Measurements from ENCODE around the gene PFAS. TPM values are rescaled to one million over a fixed set of nuclear protein-coding genes. Genes with fewer than 3 reads are reported as not detected.

PFAS gene
- total RNA-seq, 1 donor: 18.8 TPM

DNA sequence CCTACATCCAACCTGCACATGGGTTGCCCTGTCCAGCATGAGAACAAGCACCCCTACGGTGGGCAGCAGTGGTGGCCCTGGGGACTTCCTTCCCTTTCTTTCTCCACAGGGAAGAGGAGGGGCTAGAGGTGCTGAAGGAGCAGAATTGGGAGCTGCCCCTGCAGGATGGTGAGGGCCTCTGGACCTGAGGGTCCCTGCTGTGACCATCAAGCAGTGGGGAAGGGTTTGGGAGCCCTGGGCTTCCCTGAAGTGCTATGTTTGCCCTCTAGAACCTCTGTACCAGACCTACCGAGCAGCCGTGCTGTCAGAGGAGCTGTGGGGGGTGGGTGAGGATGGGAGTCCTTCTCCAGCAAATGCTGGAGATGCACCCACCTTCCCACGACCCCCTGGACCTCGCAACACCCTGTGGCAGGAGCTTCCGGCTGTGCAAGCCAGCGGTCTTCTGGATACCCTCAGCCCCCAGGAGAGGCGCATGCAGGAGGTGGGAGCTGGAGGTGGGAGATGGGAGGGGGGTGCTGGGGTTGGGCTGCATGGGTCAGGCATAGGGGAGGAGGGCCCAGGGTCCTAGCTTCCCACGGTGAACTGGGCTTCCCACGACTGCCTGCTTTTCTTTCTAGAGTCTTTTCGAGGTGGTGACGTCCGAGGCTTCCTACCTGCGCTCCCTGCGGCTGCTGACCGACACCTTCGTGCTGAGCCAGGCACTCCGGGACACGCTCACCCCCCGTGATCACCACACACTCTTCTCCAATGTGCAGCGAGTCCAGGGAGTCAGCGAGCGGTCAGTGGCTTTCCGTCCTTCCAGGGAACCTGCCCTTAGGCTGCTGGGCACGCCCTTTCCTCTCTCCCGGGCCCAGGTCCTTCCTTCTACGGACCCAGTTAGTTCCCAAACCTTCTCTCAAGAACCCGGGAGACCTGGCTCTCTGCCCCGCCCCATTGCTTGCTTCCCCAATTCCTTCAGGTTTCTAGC lies 66.0 kb downstream of the PFAS start:
- H3K4me2 ChIP-seq (ENCODE audit: insufficient read depth, low read length): no peak overlapping the region
- peak; percentile 69 for DNase-seq (ENCODE audit: insufficient read length, low spot score, missing footprints)
- no peaks in the 10 kb centered on the region for H3K36me3 ChIP-seq (ENCODE audit: insufficient read depth, low read length)
- H3K9me3 ChIP-seq (ENCODE audit: low read depth, low read length): no peaks in the 10 kb centered on the region
- no peaks in the 10 kb centered on the region for H3K4me1 ChIP-seq (ENCODE audit: insufficient read depth, low read length)
- no peak overlapping the region for H2AFZ ChIP-seq (ENCODE audit: low read length)
- H3K79me2 ChIP-seq (ENCODE audit: insufficient read depth, low read length): no peaks in the 10 kb centered on the region
- TF ChIP-seq, protein P1, sequence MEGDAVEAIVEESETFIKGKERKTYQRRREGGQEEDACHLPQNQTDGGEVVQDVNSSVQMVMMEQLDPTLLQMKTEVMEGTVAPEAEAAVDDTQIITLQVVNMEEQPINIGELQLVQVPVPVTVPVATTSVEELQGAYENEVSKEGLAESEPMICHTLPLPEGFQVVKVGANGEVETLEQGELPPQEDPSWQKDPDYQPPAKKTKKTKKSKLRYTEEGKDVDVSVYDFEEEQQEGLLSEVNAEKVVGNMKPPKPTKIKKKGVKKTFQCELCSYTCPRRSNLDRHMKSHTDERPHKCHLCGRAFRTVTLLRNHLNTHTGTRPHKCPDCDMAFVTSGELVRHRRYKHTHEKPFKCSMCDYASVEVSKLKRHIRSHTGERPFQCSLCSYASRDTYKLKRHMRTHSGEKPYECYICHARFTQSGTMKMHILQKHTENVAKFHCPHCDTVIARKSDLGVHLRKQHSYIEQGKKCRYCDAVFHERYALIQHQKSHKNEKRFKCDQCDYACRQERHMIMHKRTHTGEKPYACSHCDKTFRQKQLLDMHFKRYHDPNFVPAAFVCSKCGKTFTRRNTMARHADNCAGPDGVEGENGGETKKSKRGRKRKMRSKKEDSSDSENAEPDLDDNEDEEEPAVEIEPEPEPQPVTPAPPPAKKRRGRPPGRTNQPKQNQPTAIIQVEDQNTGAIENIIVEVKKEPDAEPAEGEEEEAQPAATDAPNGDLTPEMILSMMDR (IDR thresholded peaks at IDR 0.05; ENCODE audit: extremely low read depth, low read depth, low read length): no peak
- no peak overlapping the region for H3K27ac ChIP-seq (ENCODE audit: low read depth, low read length)
- no peaks in the 10 kb centered on the region for H4K20me1 ChIP-seq (ENCODE audit: insufficient read depth, low read length)
- peaks cover 70% of the 10 kb centered on the region for H3K27me3 ChIP-seq (ENCODE audit: insufficient read depth, low read length)
- H3K4me3 ChIP-seq (ENCODE audit: insufficient read depth, low read length): no peak overlapping the region

DNA sequence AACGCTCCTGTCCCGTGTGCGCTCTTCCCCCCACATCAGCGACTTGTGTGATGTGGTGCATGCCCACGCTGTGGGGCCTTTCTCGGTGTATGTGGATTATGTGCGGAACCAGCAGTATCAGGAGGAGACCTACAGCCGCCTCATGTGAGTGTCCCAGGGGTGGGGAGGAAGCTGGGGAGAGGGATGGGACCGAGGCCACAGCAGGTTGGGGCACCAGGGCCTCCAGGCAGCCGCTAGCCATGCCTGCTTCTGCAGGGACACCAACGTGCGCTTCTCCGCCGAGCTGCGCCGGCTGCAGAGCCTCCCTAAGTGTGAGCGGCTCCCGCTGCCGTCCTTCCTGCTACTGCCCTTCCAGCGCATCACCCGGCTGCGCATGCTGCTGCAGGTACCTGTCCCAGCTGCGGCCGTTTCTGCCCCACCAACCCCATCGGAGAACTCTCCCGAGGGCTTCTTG lies 66.7 kb downstream of the PFAS start:
- no peak overlapping the region for H3K4me3 ChIP-seq (ENCODE audit: insufficient read depth, low read length)
- H3K27me3 ChIP-seq (ENCODE audit: insufficient read depth, low read length): peaks cover 67% of the 10 kb centered on the region
- peak; percentile 62 for DNase-seq (ENCODE audit: insufficient read length, low spot score, missing footprints)
- H3K4me1 ChIP-seq (ENCODE audit: insufficient read depth, low read length): no peaks in the 10 kb centered on the region
- TF ChIP-seq, protein P1 (IDR thresholded peaks at IDR 0.05; ENCODE audit: extremely low read depth, low read depth, low read length): no peak
- H3K9me3 ChIP-seq (ENCODE audit: low read depth, low read length): no peaks in the 10 kb centered on the region
- H2AFZ ChIP-seq (ENCODE audit: low read length): no peak overlapping the region
- H3K79me2 ChIP-seq (ENCODE audit: insufficient read depth, low read length): no peaks in the 10 kb centered on the region
- H4K20me1 ChIP-seq (ENCODE audit: insufficient read depth, low read length): no peaks in the 10 kb centered on the region
- no peak overlapping the region for H3K27ac ChIP-seq (ENCODE audit: low read depth, low read length)
- H3K4me2 ChIP-seq (ENCODE audit: insufficient read depth, low read length): no peak overlapping the region
- H3K36me3 ChIP-seq (ENCODE audit: insufficient read depth, low read length): no peaks in the 10 kb centered on the region

DNA sequence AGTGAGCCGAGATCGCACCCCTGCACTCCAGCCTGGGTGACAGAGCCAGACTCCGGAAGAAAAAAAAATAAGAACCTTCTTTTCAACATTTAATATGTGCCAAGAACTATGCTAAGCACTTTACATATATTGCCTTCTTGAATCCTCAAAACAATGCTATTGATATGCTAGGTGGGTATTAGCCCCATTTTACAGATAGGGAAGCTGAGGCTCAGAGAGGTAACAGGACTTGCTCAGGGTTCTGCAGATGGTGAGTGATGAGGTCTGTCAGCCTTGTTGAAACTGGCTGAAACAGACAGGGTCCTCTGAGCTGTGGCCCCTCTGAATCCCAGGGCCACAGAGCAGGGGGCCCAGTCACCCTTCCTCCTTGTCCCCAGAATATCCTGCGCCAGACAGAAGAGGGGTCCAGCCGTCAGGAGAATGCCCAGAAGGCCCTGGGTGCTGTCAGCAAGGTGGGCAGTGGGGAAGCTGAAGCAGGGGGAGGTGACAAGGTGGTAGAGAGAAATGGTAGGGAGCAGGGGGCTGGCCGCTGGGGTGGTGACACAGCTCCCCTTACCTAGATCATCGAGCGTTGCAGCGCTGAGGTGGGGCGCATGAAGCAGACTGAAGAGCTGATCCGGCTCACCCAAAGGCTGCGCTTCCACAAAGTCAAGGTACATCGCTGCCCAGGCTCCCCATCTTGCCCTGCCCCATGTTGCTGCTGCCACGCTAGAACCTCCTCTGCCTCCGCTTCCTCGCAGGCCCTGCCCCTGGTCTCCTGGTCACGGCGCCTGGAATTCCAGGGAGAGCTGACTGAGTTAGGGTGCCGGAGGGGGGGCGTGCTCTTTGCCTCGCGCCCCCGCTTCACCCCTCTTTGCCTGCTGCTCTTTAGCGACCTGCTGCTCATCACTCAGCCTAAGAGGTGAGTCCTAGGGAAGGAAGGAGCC lies 69.2 kb downstream of the PFAS start:
- DNase-seq (ENCODE audit: insufficient read length, low spot score, missing footprints): no peak
- Histone ChIP-seq H3K9me3 (ENCODE audit: low read depth, low read length) (no peaks in the 10 kb centered on the region), H3K79me2 (ENCODE audit: insufficient read depth, low read length) (no peaks in the 10 kb centered on the region), H3K4me2 (ENCODE audit: insufficient read depth, low read length) (no peak overlapping the region), H4K20me1 (ENCODE audit: insufficient read depth, low read length) (no peaks in the 10 kb centered on the region), H3K36me3 (ENCODE audit: insufficient read depth, low read length) (no peaks in the 10 kb centered on the region), H3K27me3 (ENCODE audit: insufficient read depth, low read length) (peaks cover 47% of the 10 kb centered on the region), H3K4me1 (ENCODE audit: insufficient read depth, low read length) (no peaks in the 10 kb centered on the region), H3K27ac (ENCODE audit: low read depth, low read length) (no peak overlapping the region), H2AFZ (ENCODE audit: low read length) (no peak overlapping the region), H3K4me3 (ENCODE audit: insufficient read depth, low read length) (no peak overlapping the region)
- TF ChIP-seq, protein P1 (IDR thresholded peaks at IDR 0.05; ENCODE audit: extremely low read depth, low read depth, low read length): no peak

Other genes starting within 250 kb of the PFAS start
- not detected in 2 replicates for gene GUCY2D, start 246.7 kb upstream of the PFAS start, total RNA-seq
- gene ALOX15B, start 210.2 kb upstream of the PFAS start, total RNA-seq: under 0.01 TPM in 2 replicates
- gene ALOX12B, start 161.6 kb upstream of the PFAS start, total RNA-seq: not detected in 2 replicates
- not detected in 2 replicates for gene ALOXE3, start 130.8 kb upstream of the PFAS start, total RNA-seq
- not detected in 2 replicates for gene HES7, start 125.2 kb upstream of the PFAS start, total RNA-seq
- 11.2 and 16.6 TPM in 2 replicates for gene PER1, start 96.9 kb upstream of the PFAS start, total RNA-seq
- 5.3 and 5.4 TPM in 2 replicates for gene VAMP2, start 86.3 kb upstream of the PFAS start, total RNA-seq
- gene TMEM107, start 72.9 kb upstream of the PFAS start, total RNA-seq: 8.3 and 8.8 TPM in 2 replicates
- gene BORCS6, start 59.1 kb upstream of the PFAS start, total RNA-seq: 9.4 and 11.5 TPM in 2 replicates
- 3.6 and 4.7 TPM in 2 replicates for gene AURKB, start 38.7 kb upstream of the PFAS start, total RNA-seq
- gene CTC1, start 1.2 kb upstream of the PFAS start, total RNA-seq: 6.2 and 7.6 TPM in 2 replicates
- 8.0 and 8.3 TPM in 2 replicates for gene RANGRF, start 39.4 kb downstream of the PFAS start, total RNA-seq
- gene SLC25A35, start 46.1 kb downstream of the PFAS start, total RNA-seq: 1.1 and 2.1 TPM in 2 replicates
- not detected in 2 replicates for gene ARHGEF15, start 61.0 kb downstream of the PFAS start, total RNA-seq
- not detected in 2 replicates for gene ODF4, start 90.6 kb downstream of the PFAS start, total RNA-seq
- 1,921 and 2,089 TPM in 2 replicates for gene RPL26, start 133.9 kb downstream of the PFAS start, total RNA-seq
- gene RNF222, start 148.5 kb downstream of the PFAS start, total RNA-seq: not detected in 2 replicates
- 69.8 and 72.8 TPM in 2 replicates for gene NDEL1, start 186.6 kb downstream of the PFAS start, total RNA-seq

All from osteoblast (primary cell).